ENCODE data around the gene NFKB1. TPM values are rescaled to one million over a fixed set of nuclear protein-coding genes. Genes with fewer than 3 reads are reported as not detected.
"Not testable (repeated sequence)": the region's sequence is repeated elsewhere in the genome, so short reads cannot be mapped to it uniquely, and the experiment has no call there.

NFKB1 gene
- total RNA-seq, 4 donors from 2014 or later = 31.6 to 42.1 (median 39.7) TPM

GRCh38 chr4:102565696-102566095, 64.5 kb downstream of the NFKB1 start:
- intact Hi-C loops (cut with DNase I) = no loop called here
- WGBS = 50% methylated on average over 2 of the region's 2 CpGs
- Histone ChIP-seq H3K4me1 (peaks cover 4 to 57% (median 44%) of the 10 kb centered on the region in 4 donors), H3K4me3 (no peak overlapping the region), H3K27me3 (no peaks in the 10 kb centered on the region), H3K9me3 (no peaks in the 10 kb centered on the region), H3K27ac (replicated peaks in 1 of 4) (no peak overlapping the region), H3K36me3 (peaks cover 0 to 11% (median 3%) of the 10 kb centered on the region in 4 donors)
- no peak for DNase-seq (ENCODE audit: extremely low spot score)
- TF ChIP-seq POLR2AphosphoS5 (IDR thresholded peaks at IDR 0.05) (no peak), POLR2A (IDR thresholded peaks at IDR 0.05; ENCODE audit: low read depth) (no peak), EP300 (IDR thresholded peaks at IDR 0.05) (no peak)
- TF ChIP-seq, protein P1, sequence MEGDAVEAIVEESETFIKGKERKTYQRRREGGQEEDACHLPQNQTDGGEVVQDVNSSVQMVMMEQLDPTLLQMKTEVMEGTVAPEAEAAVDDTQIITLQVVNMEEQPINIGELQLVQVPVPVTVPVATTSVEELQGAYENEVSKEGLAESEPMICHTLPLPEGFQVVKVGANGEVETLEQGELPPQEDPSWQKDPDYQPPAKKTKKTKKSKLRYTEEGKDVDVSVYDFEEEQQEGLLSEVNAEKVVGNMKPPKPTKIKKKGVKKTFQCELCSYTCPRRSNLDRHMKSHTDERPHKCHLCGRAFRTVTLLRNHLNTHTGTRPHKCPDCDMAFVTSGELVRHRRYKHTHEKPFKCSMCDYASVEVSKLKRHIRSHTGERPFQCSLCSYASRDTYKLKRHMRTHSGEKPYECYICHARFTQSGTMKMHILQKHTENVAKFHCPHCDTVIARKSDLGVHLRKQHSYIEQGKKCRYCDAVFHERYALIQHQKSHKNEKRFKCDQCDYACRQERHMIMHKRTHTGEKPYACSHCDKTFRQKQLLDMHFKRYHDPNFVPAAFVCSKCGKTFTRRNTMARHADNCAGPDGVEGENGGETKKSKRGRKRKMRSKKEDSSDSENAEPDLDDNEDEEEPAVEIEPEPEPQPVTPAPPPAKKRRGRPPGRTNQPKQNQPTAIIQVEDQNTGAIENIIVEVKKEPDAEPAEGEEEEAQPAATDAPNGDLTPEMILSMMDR (IDR thresholded peaks at IDR 0.05) = no peak

GRCh38 chr4:102566426-102566825, 65.3 kb downstream of the NFKB1 start:
- intact Hi-C loops (cut with DNase I) = no loop called here
- Histone ChIP-seq H3K4me1 (peaks cover 0 to 50% (median 37%) of the 10 kb centered on the region in 4 donors), H3K4me3 (no peak overlapping the region), H3K27me3 (no peaks in the 10 kb centered on the region), H3K36me3 (peaks cover 0 to 11% (median 3%) of the 10 kb centered on the region in 4 donors), H3K27ac (replicated peaks in 1 of 4) (no peak overlapping the region), H3K9me3 (no peaks in the 10 kb centered on the region)
- TF ChIP-seq EP300 (IDR thresholded peaks at IDR 0.05) (no peak), POLR2AphosphoS5 (IDR thresholded peaks at IDR 0.05) (no peak), POLR2A (IDR thresholded peaks at IDR 0.05; ENCODE audit: low read depth) (no peak)
- TF ChIP-seq, protein P1 (IDR thresholded peaks at IDR 0.05) = no peak
- DNase-seq (ENCODE audit: extremely low spot score) = no peak

- Histone ChIP-seq H3K27ac (replicated peaks in 1 of 4) (no peak overlapping the region), H3K27me3 (no peaks in the 10 kb centered on the region), H3K4me3 (no peak overlapping the region), H3K36me3 (peaks cover 0 to 11% (median 3%) of the 10 kb centered on the region in 4 donors), H3K9me3 (no peaks in the 10 kb centered on the region), H3K4me1 (peaks cover 0 to 46% (median 32%) of the 10 kb centered on the region in 4 donors)
- no peak for TF ChIP-seq POLR2A (IDR thresholded peaks at IDR 0.05; ENCODE audit: low read depth)
- no peak for TF ChIP-seq EP300 (IDR thresholded peaks at IDR 0.05)
- intact Hi-C loops (cut with DNase I) = no loop called here
- 55% methylated on average over 1 of the region's 1 CpG for WGBS
- DNase-seq (ENCODE audit: extremely low spot score) = no peak
Measured at GRCh38 chr4:102567427-102567826, 66.3 kb downstream of the NFKB1 start.

DNA sequence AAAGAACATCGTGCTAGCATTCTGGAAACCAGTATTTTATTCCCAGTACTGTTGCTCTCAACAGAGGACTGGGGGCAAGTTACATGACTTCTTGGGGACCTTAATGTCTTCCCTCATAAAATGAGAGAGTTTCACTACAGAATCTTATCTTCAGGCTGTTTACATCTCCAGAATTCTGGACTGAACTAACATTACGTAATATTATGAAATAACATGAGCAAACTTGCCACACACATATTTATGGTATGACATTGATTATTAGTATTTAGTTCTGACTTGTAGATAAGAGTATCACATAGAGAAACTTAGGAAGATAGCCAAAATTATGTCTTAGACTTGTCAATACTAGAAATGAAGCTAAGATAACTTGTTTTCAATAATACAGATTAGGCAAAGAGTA, 68.0 kb downstream of the NFKB1 start:
- Histone ChIP-seq H3K4me3 (no peak overlapping the region), H3K27ac (replicated peaks in 1 of 4) (no peak overlapping the region), H3K4me1 (peaks cover 0 to 41% (median 29%) of the 10 kb centered on the region in 4 donors), H3K9me3 (no peaks in the 10 kb centered on the region), H3K36me3 (peaks cover 0 to 9% (median 3%) of the 10 kb centered on the region in 4 donors), H3K27me3 (no peaks in the 10 kb centered on the region)
- intact Hi-C loops (cut with DNase I) = no loop called here
- DNase-seq (ENCODE audit: extremely low spot score) = no peak
- 75% methylated on average over 2 of the region's 2 CpGs for WGBS
- TF ChIP-seq, protein P1 (IDR thresholded peaks at IDR 0.05) = no peak
- no peak for TF ChIP-seq POLR2A (IDR thresholded peaks at IDR 0.05; ENCODE audit: low read depth)
- TF ChIP-seq EP300 (IDR thresholded peaks at IDR 0.05) = no peak
- no peak for TF ChIP-seq POLR2AphosphoS5 (IDR thresholded peaks at IDR 0.05)

DNA sequence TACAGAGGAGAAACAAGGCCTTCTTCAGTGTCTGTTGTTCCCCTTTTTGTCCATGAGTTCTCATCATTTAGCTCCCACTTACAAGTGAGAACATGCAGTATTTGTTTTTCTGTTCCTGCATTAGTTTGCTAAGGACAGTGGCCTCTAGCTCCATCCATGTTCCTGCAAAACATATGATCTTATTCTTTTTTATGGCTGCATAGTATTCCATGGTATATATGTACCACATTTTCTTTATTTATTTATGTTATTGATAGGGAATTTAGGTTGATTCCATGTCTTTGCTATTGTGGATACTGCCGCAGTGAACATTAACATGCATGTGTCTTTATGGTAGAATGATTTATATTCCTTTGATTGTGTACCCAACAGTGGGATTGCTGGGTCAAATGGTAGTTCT, 69.1 kb downstream of the NFKB1 start:
- 96% methylated on average over 1 of the region's 1 CpG for WGBS
- H3K4me1 ChIP-seq = peaks cover 0 to 41% (median 31%) of the 10 kb centered on the region in 4 donors
- DNase-seq (ENCODE audit: extremely low spot score); H3K27ac ChIP-seq (replicated peaks in 1 of 4); intact Hi-C loops (cut with DNase I); H3K9me3 ChIP-seq; H3K27me3 ChIP-seq; H3K36me3 ChIP-seq; H3K4me3 ChIP-seq: not testable (repeated sequence)

GRCh38 chr4:102572452-102572851, 71.3 kb downstream of the NFKB1 start:
- 86% methylated on average over 3 of the region's 3 CpGs for WGBS

More at GRCh38 chr4:102572452-102572851, 71.3 kb downstream of the NFKB1 start:
- Histone ChIP-seq H3K9me3 (no peaks in the 10 kb centered on the region), H3K4me3 (no peak overlapping the region), H3K4me1 (peaks cover 0 to 26% (median 17%) of the 10 kb centered on the region in 4 donors), H3K27me3 (no peaks in the 10 kb centered on the region), H3K27ac (replicated peaks in 1 of 4) (no peak overlapping the region), H3K36me3 (peaks cover 0 to 8% (median 8%) of the 10 kb centered on the region in 4 donors)
- TF ChIP-seq, protein P1 (IDR thresholded peaks at IDR 0.05) = no peak
- no peak for TF ChIP-seq EP300 (IDR thresholded peaks at IDR 0.05)
- no peak for TF ChIP-seq POLR2AphosphoS5 (IDR thresholded peaks at IDR 0.05)
- TF ChIP-seq POLR2A (IDR thresholded peaks at IDR 0.05; ENCODE audit: low read depth) = no peak
- no peak for DNase-seq (ENCODE audit: extremely low spot score)
- intact Hi-C loops (cut with DNase I) = no loop called here

All from esophagus muscularis mucosa (tissue), 4 donors.